ENCODE measurements around the gene ZNF333.

ZNF333 gene

DNA sequence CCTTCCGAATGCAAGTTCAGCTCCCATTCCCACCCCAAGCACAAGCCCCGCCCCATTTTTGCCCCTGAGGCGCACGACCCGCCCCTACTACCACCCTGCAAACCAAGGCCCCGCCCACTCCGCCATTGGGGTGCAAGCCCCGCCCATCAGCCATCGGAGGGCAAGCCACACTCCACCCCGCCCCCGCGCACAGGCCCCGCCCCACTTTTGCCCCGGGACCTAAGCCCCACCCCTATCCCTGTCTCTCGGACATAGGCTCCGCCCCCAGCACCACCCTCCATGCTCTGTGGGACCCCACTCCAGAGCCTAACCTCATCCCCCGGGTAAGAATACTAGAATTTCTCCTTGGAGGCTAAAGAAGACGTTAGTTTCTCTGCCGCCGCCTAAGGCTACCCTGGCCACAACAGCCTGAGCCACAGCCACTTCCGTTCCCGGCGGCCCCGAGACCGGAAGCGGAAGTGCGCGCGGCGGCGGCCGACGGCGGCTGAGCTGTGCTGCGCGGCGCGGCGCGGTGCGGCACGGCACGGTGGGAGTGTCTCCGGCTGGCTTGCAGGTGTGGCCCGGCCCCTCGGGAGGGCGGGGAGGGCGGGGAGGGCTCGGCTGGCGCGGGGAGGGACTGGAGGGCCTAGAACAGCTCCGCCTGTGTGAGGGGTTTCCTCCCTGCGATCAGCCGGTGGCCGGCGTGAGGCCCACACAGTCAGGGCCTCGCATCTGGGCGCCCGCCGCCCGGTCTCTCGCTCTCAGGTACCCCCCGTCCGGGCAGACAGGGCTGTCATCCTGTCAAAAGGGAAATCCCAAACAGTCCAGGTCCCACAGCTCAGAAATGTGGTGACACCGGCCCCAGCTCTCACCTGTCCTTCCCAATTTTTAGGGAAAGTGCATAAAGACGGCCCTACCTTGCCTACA lies at the start of gene ZNF333:
ZNF333 (plus strand) TSS at position 451 of the 906 bp plus-strand sequence. CDS start 3,444 bp downstream, outside the sequence.
- DNase-seq, result peak; percentile 100

DNA sequence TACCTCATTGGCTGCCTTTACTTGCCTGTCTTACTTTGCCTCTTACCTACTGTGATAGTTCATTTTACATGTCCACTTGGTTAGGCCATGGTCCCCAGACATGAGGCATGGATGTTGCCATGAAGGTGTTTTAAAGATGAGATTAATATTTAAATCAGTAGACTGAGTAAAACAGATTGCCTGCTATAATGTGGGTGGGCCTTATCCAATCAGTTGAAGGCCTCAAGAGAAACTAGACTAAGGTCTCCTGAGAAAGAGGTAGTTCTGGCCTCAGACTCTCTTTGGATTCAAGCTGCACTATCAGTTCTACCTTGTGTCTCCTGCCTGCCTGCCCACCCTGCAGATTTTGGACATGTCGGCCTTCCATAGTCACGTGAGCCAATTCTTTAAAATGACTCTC lies 41.3 kb upstream of the ZNF333 start:
- DNase-seq, result no peak

DNA sequence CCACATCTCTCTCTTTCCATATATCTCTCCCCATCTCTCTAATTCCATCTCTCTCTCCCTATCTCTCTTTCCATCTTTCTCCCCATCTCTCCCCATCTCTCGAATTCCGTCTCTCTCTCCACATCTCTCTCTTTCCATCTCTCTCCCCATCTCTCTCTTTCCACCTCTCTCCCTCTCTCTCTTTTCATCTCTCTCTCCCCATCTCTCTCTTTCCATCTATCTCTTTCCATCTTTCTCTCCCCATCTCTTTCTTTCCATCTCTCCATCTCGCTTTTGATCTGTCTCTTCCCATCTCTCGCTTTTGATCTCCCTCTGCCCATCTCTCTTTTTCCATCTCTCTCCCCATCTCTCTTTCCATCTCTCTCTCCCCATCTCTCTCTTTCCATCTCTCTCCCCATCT lies 40.8 kb upstream of the ZNF333 start:
- no peak for DNase-seq

DNA sequence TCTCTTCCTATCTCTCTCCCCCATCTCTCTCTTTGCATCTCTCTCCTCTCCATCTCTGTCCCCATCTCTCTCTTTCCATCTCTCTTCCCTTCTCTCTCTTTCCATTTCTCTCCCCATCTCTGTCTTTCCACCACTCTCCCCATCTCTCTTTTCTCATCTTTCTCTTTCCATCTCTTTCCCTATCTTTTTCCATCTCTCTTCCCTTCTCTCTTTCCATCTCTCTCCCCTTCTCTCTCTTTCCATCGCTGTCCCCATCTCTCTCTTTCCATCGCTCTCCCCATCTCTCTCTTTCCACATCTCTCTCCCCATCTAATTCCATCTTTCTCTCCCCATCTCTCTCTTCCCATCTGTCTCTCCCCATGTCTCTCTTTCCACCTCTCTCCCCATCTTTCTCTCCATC lies 39.7 kb upstream of the ZNF333 start:
- no peak for DNase-seq

DNA sequence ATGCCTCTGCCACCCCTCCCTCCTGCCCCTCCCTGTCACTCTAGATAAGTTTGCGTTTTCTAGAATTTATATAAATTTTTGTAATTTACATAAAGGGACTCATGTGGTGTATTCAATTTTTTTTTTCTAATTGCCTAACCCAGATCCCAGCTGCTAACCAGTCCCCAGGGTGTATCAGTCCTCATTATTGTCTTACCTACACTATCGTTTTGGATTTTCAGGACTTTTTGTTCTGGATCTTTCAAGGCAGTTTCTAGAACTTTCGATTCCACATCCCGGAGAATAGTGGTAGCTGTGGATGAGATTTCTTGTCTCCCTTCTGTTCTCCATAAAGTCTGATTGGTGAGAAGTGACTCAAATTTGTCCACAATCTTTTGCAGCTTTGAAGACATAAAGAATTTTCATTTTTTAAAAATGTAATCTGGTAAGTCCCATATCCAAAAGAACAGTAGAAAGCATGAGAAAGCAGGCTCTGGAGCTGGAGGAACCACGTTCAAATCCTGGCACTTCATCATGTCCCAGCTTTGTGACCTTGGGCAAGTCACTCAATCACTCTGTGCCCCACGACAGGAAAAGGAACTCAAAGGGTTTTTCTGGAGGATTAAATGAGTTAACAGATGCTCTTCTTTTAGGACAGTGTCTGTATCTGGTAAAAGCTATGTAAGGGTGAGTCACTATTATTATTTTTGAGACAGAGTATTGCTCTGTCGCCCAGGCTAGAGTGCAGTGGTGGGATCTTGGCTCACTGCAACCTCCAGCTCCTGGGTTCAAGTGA lies 34.9 kb upstream of the ZNF333 start:
- no peak for DNase-seq

DNA sequence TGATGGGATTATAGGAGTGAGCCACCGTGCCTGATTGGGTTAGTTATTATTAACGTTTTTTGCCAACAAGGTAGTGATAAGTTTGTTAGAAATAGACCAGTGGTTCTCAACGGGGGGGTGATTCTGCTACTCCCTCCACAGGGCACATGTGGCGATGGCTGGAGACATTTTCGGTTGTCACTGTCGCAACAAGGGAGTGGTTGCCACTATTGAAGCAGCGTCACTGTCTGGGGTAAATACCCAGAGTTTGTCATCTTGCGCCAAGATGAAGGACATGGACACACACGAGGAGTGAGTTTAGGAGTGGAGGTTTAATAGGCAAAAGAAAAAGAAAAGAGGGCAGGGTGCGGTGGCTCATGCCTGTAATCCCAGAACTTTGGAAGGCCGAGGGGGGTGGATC lies 34.1 kb upstream of the ZNF333 start:
- no peak for DNase-seq

DNA sequence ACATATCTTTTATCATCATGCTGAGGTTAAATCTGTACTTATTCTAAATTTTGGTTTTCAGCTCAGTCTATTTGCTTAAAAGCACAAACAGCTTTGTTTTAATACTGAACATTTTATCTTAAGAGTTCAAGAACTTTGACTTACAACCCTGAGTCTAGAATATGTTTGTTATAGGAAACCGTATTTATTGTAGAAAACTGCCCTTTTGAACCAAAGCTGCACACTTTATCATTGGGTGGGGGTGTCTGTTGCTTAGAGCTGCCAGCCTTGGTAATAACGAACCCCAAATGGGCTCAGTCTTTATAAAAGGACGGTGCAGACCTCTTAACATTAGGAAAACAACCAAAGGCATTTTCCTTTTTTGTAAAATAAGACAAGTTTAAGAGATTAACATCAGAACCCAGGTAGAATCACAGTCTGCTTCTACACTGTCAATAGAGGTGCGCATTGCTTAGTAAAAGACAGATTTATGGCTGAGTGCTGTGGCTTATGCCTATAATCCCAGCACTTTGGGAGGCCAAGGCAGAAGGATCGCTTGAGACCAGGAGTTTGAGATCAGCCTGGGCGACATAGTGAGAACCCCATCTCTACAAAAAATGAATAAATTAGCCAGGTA lies 29.9 kb upstream of the ZNF333 start:
- no peak for DNase-seq

DNA sequence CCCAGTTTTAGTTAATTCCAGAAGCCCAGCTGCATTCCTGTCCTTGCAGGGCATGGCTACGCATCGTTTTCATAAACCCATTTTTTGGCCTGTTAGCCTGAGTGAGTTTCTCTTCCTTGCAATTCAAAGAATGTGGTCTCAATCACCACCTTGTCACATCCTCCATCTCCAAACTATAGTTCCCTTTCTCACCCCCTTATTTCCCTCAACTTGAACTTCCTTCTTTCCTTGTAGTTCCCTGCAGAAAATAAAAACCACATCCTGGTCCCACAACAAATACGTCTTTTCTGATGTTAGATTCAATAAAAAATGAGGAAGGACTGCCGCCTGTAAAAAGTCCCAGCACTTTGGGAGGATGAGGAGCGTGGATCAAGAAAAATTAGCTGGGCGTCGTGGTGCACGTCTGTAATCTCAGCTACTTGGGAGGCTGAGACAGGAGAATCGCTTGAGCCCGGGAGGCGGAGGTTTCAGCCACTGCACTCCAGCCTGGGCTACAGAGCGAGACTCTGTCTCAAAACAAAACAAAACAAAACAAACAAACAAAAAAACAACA lies 28.4 kb upstream of the ZNF333 start:
- no peak for DNase-seq

DNA sequence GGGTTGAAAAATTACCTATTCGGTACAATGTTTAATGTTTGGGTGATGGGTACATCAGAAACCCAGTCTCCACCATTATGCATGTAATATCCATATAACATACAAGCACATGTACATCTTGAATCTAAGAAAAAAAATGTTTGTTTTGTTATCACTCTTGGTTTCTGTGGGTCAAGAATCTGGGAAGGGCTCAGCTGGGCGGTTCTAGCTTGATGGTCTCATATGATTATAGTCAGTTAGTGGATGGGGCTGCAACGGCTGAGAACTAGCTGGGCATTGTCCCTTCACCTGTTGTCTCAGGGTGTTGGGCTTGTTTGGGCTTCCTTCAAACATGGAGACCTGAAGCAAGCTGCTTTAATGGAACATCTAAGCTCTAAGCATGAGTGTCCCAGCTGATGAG lies 19.9 kb upstream of the ZNF333 start:
- DNase-seq, result no peak

DNA sequence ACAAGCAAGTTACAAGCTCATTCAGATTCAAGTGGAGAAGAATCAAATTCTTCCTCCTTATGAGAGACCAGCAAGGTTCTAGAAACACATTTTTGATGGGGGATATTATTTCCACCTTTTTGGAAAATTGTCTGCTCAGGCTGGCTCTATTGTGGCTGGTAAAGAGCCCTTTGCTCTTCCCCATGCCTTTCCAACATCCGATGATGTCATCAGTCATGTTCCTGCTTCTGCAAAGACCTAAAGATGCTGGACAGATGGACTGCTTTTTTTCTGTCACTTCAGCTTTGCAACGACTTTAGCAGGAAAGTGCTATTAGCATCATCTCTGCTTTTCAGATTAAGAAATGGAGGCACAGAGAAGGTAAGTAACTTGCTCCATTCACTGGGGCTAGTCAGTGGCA lies 19.4 kb upstream of the ZNF333 start:
- DNase-seq, result no peak

DNA sequence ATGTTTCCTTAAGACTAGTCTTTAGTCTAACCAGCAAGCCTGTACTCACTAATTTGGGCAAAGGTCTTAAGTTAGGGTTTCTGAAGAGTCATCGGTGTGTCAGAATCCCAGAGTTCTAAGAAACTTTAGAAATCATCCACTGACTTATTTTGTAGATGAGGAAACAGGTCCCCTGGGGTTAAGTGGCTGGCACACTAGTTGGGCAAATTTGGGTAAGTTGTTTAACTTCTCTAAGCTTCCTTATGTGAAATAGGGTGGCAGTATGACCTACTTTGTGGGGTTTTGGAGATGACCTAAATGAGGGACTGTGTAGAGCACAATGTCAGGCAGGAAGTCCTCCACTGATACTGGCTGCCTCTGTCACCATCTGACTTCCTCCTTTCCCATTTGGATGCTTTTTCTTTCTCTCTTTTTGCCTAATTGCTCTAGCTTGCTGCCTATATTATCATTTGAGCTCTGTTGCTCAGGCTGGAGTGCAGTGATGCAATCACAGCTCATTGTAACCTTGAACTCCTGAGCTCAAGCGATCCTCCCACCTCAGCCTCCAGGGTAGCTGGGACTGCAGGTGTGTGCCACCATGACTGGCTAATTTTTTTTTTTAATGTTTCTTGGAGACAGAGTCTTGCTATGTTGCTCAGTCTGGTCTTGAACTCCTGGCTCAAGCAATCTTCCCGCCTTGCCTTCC lies 17.5 kb upstream of the ZNF333 start:
- DNase-seq, result no peak

DNA sequence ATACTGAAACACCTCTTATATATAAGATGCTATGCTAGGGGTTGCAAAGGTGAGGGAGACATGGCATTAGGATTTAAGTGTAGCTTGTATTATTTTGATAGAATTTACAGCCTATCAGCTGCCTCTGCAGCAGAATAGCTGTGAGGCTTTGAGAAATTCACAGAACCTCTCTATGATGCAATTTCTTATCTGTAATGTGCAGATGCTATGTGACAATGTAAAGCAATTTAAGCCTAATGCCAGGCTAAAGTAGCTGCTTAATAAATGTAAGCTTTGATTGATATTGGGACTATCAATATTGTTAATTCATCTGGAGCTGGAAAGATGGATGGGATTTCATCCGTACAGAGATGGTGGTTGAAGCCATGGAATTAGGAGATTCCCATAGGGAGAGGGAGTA lies 16.8 kb upstream of the ZNF333 start:
- DNase-seq, result no peak

DNA sequence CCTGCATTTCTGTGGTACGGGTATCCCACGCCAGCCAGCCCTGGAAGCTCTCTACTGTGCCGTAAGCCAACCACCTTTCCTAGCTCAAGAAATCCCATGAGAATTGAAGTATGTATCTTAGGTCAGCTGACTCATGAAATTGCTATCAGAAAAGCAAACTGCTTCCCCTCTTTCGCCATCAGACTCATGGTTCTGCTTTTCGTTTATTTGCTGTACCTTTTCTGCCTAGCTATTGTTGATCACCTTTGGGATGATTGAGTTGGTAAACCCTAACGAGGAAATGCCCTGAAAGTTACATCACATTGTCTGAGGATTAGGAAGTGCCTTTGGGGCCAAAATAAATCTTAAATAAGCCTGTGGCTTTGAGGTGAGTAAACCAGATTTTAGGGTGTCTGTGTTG lies 15.1 kb upstream of the ZNF333 start, which contains the start of gene ADGRE3:
ADGRE3 (minus strand) TSS at position 81 of the 400 bp plus-strand sequence; CDS start at position 7, 74 bp downstream.
- no peak for DNase-seq

DNA sequence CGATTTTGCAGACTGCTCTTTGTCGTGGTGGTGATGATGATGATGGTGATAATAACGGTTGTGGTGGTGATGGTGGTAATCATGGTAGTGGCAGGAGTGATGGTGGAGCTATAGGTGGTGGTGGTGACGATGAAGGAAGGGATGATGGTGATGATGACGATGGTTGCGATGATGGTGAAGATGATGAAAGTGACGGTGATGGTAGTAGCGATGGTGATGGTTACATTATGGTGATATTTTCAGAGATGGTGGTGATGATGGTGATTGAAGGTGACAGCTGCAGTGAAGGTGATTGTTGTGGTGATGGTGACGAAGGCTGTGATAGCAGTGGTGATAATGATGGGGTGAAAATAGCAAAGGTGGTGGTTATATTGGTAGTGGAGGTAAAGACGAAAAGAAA lies 13.1 kb upstream of the ZNF333 start:
- DNase-seq, result no peak

DNA sequence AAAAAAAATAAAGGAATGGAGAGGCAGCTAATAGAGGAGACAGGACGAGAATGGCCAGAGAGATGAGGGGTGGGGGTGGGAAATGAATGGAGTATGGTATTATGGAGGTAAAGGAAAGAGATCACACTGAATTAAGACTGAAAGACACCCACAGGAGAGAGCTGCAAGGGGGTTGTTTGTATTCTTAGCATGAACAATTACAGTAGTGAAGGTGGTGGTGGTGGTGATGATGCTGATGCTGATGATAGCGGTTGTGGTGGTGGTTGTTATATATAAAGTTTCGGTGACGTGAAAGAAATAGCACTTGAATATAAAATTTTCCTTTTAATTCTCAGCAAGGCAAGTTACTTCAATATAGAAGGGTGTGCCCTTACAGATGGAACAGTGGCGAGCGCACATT lies 12.4 kb upstream of the ZNF333 start:
- no peak for DNase-seq

DNA sequence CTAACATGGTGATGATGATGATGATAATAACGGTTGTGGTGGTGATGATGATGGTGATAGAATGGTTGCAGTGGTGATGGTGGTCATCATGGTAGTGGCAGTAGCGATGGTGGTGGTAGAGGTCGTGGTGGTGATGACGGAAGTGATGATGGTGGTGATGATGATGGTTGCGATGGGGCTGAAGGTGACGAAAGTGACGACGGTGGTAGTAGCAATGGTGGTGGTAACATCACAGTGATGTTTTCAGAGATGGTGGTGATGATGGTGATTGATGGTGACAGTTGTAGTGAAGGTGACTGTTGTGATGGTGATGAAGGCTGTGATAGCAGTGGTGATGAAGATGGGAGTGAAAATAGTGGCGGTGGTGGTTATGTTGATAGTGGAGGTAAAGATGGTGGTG lies 11.6 kb upstream of the ZNF333 start:
- DNase-seq, result no peak

DNA sequence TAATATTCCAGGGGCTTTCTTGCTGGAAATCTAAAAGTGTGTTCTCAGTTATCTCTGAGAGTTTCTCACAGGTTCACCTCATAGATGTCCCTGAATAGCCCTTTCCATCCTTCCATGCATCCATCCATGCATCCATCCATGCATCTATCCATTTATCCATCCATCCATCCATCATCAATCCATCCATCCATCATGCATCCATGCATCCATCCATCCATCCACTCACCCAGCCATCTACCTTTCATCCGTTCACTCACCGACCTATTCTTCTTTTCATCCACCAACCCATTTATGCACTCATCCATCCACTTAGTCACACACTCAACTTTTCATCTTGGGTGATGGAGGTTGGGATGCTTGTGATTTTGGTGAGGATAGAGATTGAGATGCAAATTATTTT lies 7.8 kb upstream of the ZNF333 start:
- DNase-seq, result no peak

DNA sequence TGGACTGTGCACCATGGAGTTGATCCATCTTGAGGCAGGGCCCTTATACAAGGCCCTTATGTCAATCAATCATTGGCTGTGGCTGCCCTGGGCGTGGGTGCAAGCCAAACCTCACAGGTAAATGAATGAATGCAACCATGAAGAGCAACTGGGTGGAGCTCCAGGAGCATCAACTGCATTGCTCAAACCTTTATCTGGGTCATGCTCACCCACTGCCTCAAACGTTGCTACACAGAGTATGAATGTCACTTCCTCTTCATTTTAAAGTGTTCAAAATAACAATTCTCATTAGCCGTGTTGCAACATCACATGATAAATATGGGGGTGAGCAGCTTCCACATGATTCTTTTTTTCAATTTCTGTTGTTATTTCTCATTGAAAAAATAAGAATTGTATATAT lies 6.4 kb upstream of the ZNF333 start:
- DNase-seq, result no peak

DNA sequence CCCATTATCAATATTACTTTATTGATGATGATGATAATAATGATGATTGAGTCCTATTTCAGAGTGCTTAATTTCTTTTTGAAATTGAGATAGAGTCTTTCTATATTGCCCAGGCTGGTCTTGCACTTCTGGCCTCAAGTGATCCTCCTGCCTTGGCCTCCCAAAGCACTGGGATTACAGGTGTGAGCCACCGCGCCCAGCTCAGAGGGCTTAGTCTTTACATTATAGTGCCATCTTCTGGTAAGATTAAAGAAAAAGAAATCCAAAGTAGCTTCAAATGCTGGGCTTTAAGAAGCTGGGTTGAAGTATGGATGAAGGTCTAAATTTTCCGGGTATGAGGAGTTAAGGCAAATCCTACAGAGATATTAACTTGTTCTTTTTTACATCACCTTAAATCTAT lies 3.4 kb upstream of the ZNF333 start:
- DNase-seq, result peak; percentile 7 to 13

DNA sequence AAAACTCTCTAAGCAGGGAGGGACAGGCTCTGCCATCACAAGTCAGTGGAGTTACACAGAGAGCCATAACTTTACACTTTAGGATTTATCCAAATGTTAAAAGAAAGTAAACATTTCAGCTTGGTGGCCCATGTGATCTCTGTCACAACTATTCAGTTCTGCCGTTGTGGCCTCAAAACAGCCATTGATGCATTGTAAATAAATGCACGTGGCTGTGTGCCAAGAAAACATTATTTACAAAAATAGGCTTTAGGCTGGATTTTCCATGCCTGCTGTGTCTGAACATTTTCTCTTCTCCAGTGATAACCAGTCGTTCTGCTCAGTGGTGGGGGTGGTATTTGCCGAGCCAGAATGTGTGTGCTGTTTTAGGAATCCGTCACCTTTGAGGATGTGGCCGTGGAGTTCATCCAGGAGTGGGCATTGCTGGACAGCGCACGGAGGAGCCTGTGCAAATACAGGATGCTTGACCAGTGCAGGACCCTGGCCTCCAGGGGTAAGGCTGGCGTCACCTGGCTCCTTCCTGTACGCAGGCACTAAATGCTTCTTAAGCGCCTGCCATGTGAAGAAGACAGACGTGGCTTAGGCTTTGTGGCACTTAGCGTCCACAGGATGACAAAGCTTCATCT lies 4.9 kb downstream of the ZNF333 start:
- no peak for DNase-seq

DNA sequence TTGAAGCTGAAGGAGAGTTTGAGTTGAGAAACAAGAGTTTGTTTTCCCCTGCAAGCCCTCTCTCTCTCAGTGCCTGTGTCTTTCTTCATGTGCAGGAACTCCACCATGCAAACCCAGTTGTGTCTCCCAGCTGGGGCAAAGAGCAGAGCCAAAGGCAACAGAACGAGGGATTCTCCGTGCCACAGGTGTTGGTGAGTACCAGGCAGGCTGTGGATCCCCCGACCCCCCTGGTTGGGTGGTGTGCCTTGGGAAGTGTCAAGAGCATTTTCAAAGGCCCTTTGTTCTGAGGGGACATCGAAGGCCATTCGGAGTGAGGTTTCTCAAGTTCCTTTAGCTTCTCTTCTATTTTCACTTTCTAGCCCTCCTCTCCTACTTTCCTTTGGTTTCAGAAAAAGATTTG lies 5.6 kb downstream of the ZNF333 start:
- DNase-seq, result no peak

DNA sequence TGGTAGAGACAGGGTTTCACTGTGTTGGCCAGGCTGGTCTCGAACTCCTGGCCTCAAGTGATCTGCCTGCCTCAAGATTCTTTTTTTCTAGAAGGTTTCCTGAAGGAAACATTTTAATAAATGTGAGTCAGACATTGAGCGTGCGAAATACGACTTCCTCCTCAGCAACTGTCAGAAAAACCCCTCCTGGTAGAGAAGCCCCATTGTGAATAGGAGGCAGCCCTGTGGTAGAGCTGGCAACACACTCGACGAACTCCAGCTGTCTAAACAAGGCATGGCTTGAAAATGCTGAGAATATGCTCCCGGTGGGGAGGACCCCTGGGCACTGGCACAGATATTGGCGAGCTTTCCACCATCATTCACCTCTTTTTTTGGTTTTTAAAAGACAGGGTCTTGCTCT lies 9.8 kb downstream of the ZNF333 start:
- no peak for DNase-seq

Measured in stimulated activated CD4-positive, alpha-beta T cell treated with anti-CD3 and anti-CD28 coated beads, Interleukin-2, amount 100 ng/mL, for 48 hours (primary cell).